Activated T-helper 1 cell treated with anti-CD3 and anti-CD28 coated beads, Interleukin-12 subunit alpha, Interleukin-12 subunit beta, Interleukin-2, Interleukin-4 antibody, amounts not matched to agents 30 ng/mL and 10 ng/mL and 1 ng/mL, durations not matched to agents 14 hours and 24 hours and 36 hours (primary cell): ENCODE measurements around the gene NDC1. TPM values are rescaled to one million over a fixed set of nuclear protein-coding genes. Genes with fewer than 3 reads are reported as not detected.
"Not testable (repeated sequence)": the region's sequence is repeated elsewhere in the genome, so short reads cannot be mapped to it uniquely, and the experiment has no call there.

Experiments used
- DNase-seq: peaks from one replicate; pipeline ENCODE4 v3.0.0; 2021; ENCODE audit warnings: low spot score
- H3K27ac Mint-ChIP-seq: one replicate; pipeline ENCODE4 v1.8.0; 2021; ENCODE audit warnings: mild to moderate bottlenecking, mixed read lengths
- H3K27me3 Mint-ChIP-seq: one replicate; pipeline ENCODE4 v1.8.0; 2022; ENCODE audit warnings: mild to moderate bottlenecking, moderate library complexity, mixed read lengths; ENCODE audit not compliant: insufficient read depth
- H3K36me3 Mint-ChIP-seq: one replicate; pipeline ENCODE4 v1.8.0; 2021; ENCODE audit warnings: low read depth, mixed read lengths
- H3K4me1 Mint-ChIP-seq: one replicate; pipeline ENCODE4 v1.8.0; 2021; ENCODE audit warnings: low read depth, mixed read lengths
- H3K4me3 Mint-ChIP-seq: one replicate; pipeline ENCODE4 v1.8.0; 2021; ENCODE audit warnings: mild to moderate bottlenecking, moderate library complexity, mixed read lengths
- H3K9me3 Mint-ChIP-seq: one replicate; pipeline ENCODE4 v1.8.0; 2021; ENCODE audit warnings: mixed read lengths
- intact Hi-C: fragments of 100-400 bp; cut with micrococcal nuclease; formaldehyde crosslinking; loops from one replicate; pipeline ENCODE4 v1.15.1; 2024
- total RNA-seq: library from RNA; stranded (reverse); gene quantifications from 2 replicates; pipeline ENCODE4 v1.2.3, GENCODE V29; 2022

The NDC1 gene, protein sequence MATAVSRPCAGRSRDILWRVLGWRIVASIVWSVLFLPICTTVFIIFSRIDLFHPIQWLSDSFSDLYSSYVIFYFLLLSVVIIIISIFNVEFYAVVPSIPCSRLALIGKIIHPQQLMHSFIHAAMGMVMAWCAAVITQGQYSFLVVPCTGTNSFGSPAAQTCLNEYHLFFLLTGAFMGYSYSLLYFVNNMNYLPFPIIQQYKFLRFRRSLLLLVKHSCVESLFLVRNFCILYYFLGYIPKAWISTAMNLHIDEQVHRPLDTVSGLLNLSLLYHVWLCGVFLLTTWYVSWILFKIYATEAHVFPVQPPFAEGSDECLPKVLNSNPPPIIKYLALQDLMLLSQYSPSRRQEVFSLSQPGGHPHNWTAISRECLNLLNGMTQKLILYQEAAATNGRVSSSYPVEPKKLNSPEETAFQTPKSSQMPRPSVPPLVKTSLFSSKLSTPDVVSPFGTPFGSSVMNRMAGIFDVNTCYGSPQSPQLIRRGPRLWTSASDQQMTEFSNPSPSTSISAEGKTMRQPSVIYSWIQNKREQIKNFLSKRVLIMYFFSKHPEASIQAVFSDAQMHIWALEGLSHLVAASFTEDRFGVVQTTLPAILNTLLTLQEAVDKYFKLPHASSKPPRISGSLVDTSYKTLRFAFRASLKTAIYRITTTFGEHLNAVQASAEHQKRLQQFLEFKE
- total RNA-seq, result 33.2 and 38.2 TPM in 2 replicates

DNA sequence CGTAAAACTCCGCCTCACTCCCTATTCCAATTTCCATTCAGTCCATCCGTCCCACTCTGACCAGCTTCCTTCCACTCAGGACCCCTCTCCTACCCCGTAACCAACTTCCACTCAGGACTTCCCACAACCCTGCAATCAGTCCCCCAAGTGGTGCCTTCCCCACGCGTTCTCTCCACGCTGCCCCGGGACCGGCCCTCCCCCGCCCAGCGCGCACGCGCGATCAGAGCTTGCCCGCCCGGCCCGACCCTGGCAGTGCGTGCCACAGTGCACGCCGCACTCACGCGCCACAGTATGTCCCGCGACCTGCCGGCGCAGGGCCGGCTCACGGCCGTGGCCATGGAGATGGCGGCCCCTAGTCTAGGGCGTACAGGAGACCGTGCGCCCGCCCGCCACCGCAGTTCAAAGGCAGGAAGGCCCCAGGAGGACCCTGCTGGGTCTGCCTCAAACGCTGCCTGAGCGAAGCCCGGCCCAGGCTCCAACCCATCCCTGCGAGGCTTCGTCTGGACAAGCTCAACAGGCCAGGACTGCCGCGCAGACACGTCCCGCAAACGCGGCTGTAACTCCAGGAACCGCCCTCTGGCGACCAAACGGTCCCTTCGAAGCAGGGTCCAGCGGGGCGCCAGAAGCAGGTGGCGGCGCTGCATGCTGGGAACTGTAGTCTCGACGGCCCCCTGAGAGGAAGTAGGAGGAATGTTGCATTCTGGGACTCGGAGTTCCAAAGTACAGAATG, at the start of gene NDC1:
Gene NDC1, minus strand, starts transcription at position 373 of the 730 bp plus-strand sequence. Its CDS starts 35 bp downstream, at position 338.
- Mint-ChIP-seq H3K27ac (peak within 1 kb of the TSS; percentile 98), H3K9me3 (peaks cover 14% of the 10 kb centered on the region), H3K4me1 (peaks cover 26% of the 10 kb centered on the region), H3K36me3 (peaks cover 6% of the 10 kb centered on the region), H3K4me3 (peak within 1 kb of the TSS; percentile 100), H3K27me3 (peaks cover 4% of the 10 kb centered on the region)
- intact Hi-C loops, result loop anchor here (1.0 to 10.0 kb wide), 16 partner anchors 52 to 1473 kb away; partner anchors contain the start of genes CC2D1B, CPT2, CZIB and GLIS1
- DNase-seq, result peak; percentile 86

DNA sequence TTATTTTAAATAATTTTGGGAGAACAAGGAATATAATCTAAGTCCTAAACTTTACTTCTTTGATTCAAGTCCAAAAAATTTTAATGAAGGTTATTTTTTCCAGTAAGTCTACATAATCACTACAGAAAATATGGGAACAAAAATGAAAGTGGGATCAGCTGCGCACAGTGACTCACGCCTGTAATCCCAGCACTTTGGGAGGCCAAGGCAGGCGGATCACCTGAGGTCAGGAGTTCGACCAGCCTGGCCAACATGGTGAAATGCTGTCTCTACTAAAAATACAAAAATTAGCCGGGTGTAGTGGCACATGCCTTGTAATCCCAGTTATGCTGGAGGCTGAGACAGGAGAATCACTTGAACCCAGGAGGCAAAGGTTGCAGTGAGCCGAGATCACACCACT, 45.5 kb upstream of the NDC1 start:
- intact Hi-C loops, H3K27ac Mint-ChIP-seq, H3K9me3 Mint-ChIP-seq, H3K4me3 Mint-ChIP-seq, DNase-seq, H3K27me3 Mint-ChIP-seq, H3K4me1 Mint-ChIP-seq: not testable (repeated sequence)
- peaks cover 36% of the 10 kb centered on the region for H3K36me3 Mint-ChIP-seq

DNA sequence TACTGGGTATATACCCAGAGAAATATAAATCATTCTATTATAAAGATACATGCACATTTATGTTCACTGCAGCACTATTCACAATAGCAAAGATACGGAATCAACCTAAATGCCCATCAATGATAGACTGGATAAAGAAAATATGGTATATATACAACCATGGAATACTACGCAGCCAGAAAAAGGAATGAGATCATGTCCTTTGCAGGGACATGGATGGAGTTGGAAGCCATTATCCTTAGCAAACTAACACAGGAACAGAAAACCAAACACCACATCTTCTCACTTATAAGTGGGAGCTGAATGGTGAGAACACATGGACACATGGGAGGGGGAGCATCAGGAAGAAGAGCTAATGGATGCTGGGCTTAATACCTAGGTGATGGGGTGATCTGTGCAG, 43.8 kb upstream of the NDC1 start:
- DNase-seq, H3K4me3 Mint-ChIP-seq, H3K9me3 Mint-ChIP-seq, H3K27ac Mint-ChIP-seq, intact Hi-C loops, H3K4me1 Mint-ChIP-seq, H3K27me3 Mint-ChIP-seq: not testable (repeated sequence)
- peaks cover 40% of the 10 kb centered on the region for H3K36me3 Mint-ChIP-seq

DNA sequence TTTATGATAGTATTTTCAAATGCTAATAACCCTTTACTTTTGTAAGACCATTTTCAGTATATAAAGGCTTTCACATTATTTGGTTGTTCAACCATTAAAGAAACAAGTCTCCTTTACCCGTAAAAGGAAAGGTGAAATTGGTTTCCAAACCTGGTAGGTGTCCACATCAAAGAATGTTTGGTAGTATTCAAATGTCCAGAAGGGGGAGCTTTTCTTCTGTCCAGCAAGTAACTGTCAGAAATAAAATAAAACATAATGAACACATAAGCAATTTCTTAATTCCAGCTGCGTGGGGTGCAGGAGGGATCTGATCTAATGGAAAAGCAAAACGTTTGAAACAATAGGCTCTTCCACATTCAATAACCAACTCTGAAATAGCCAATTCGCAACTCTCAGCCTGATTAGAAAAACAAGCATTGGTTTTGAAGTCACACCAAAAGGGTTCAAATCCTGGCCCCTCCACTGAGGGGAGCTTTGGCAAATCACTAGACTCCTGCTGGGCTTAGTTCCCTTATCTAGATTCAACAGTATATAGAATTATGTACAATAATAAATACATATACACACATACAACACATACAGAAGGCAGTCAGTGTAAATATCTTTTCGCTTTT, 40.5 kb upstream of the NDC1 start:
- no peak for DNase-seq
- intact Hi-C loops, result loop anchor here (1.0 kb wide), 2 partner anchors 71 to 81 kb away; no protein-coding TSS in a partner anchor
- Mint-ChIP-seq H3K4me1 (no peaks in the 10 kb centered on the region), H3K9me3 (peaks cover 8% of the 10 kb centered on the region), H3K27me3 (no peaks in the 10 kb centered on the region), H3K27ac (no peak overlapping the region), H3K36me3 (peaks cover 37% of the 10 kb centered on the region), H3K4me3 (no peak overlapping the region)

DNA sequence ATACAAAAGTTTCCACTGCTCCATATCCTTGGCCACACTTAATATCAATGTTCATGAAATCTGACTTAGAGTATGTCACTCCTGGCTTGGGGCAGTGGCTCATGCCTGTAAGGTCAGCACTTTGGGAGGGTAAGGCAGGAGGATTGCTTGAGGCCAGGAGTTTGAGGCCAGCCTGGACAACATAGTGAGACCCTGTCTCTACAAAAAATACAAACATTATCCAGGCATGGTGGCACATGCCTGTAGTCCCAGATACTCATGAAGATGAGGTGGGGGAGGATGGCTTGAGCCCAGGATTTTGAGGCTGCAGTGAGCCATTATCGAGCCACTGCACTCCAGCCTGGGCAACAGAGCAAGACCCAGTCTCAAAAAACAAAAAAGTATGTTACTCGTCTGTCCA, 37.1 kb upstream of the NDC1 start:
- H3K36me3 Mint-ChIP-seq, result peaks cover 27% of the 10 kb centered on the region
- not testable (repeated sequence) for H3K4me1 Mint-ChIP-seq

DNA sequence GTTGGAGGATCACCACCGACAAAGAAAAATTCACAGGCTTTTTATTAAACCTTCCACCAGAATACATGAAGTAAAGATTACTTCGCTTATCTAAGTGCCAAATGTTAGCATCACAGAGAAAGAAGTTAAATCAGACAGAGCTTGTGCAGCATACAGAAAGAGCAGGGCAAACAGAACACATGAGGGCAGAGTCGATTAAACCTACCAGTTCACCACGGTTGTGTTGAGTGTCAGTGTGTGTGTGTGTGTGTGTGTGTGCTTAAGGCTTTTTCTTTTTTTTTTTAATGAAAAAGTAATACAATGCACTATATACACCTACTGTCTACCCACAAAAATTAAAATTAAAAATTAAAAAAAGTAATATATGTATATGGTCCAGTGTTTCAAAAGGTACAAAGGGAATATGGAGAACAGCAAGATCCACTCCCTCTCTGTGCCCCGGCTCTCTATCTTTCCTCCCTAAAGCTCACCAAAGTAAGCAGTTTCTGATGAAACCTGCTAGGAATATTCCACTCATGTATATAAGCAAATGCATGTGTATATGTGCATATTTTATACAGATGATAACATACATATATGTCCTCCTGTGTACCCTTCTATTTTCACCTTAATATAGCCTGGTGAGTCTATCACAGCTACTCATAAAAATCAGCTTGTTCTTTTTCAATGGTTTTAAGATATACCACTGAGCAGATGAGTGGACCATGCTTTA, 33.8 kb upstream of the NDC1 start:
- intact Hi-C loops, result no loop called here
- Mint-ChIP-seq H3K27ac (no peak overlapping the region), H3K4me1 (no peaks in the 10 kb centered on the region), H3K27me3 (no peaks in the 10 kb centered on the region), H3K9me3 (no peaks in the 10 kb centered on the region), H3K4me3 (no peak overlapping the region), H3K36me3 (peaks cover 14% of the 10 kb centered on the region)
- no peak for DNase-seq

More for the DNA sequence above, 37.1 kb upstream of the NDC1 start:
- H3K27ac Mint-ChIP-seq, H3K27me3 Mint-ChIP-seq, DNase-seq, H3K9me3 Mint-ChIP-seq, intact Hi-C loops, H3K4me3 Mint-ChIP-seq: not testable (repeated sequence)

DNA sequence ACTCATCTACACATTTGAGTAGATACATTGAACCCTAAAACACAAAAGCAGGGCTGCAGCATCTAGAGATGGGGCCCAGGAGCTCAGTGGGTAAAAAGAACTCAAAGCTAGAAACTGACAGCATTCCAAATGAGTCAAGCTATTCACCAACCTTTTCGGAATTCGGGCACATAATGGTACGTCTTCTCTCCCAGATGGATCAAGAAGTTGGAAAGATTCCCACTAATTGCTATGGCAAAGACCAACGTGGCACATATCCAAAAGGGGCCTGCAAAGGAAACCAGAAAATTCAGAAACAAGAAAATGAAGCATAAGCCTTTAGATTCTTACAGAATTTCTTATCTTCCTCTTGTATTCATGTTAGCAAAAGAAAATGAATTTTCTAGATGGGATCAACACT, 33.1 kb upstream of the NDC1 start:
- intact Hi-C loops, result no loop called here

DNA sequence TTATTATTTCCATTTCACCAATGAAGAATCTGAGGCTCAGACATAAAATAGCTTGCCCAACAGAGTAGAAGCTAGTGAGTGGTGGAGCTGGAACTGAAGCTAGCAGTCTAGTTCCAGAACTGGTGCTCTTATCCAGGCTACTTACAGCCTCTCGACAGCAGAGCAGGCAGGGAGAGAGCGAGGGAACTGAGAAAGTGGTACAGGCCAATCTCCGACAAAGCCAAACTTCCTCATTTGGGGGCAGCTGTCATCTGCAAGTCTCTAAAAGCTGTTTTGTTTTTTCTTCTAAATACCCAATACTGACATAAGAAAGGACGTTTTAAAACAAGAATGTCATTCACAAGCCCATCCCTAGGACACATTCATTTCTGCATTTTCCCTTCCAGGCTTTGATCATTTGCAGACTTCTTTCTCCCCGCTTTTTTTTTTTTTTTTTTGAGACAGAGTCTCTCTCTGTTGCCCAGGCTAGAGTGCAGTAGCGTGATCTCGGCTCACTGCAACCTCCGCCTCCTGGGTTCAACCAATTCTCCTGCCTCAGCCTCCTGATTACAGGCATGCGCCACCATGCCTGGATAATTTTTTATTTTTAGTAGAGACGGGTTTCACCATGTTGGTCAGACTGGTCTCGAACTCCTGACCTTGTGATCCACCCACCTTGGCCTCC, 31.5 kb upstream of the NDC1 start:
- Mint-ChIP-seq H3K9me3 (no peaks in the 10 kb centered on the region), H3K27ac (no peak overlapping the region)
- intact Hi-C loops, result no loop called here

More for the DNA sequence above, 33.1 kb upstream of the NDC1 start:
- Mint-ChIP-seq H3K27ac (no peak overlapping the region), H3K4me1 (no peaks in the 10 kb centered on the region), H3K4me3 (no peak overlapping the region), H3K36me3 (peaks cover 17% of the 10 kb centered on the region), H3K9me3 (no peaks in the 10 kb centered on the region), H3K27me3 (no peaks in the 10 kb centered on the region)
- DNase-seq, result no peak

DNA sequence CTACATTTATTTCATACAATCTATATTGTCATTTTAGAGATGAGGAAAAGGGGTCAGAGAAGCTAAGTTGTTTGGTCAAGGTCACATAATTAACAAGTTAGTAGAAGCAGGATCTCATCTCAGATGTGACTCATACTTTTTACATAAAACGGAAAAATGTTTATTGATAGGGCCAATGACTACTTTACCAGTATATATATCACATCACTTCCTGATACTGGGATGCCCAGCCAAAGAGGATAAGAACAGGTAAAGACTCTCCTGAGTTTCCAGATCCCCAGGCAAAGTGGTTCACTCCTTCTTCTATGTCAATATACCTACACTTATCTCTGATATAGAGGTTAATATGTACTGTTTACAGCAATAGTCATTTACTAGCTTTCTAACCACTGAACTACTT, 30.5 kb upstream of the NDC1 start:
- no peaks in the 10 kb centered on the region for H3K4me1 Mint-ChIP-seq
- H3K27me3 Mint-ChIP-seq, result no peaks in the 10 kb centered on the region
- no peak for DNase-seq
- no peak overlapping the region for H3K4me3 Mint-ChIP-seq
- intact Hi-C loops, result no loop called here
- no peak overlapping the region for H3K27ac Mint-ChIP-seq
- peaks cover 16% of the 10 kb centered on the region for H3K36me3 Mint-ChIP-seq
- H3K9me3 Mint-ChIP-seq, result no peaks in the 10 kb centered on the region

More for the DNA sequence above, 31.5 kb upstream of the NDC1 start:
- H3K27me3 Mint-ChIP-seq, result no peaks in the 10 kb centered on the region
- peaks cover 16% of the 10 kb centered on the region for H3K36me3 Mint-ChIP-seq
- no peak overlapping the region for H3K4me3 Mint-ChIP-seq
- no peak for DNase-seq
- no peaks in the 10 kb centered on the region for H3K4me1 Mint-ChIP-seq

DNA sequence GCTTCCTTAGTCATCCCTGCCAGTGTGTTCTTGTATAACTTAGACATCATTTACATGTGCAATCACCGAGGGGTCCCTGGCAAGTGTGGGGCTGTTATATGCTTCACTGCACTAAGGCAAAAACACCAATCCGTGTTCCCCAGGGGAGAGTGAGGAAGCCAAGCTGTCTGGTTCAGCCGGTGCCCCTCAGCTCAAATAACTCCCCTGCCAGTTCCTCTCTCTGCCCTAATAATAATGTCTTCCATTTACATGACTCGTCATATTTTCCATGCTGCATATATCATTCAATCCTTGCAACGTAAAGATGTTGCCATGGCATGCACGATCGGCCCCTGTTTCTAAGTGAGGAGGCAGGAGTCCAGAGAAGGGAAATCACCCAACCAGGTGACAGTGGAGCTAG, 24.4 kb upstream of the NDC1 start:
- H3K36me3 Mint-ChIP-seq, result peaks cover 20% of the 10 kb centered on the region
- H3K27me3 Mint-ChIP-seq, result no peaks in the 10 kb centered on the region
- DNase-seq, result no peak
- H3K27ac Mint-ChIP-seq, result no peak overlapping the region
- no peaks in the 10 kb centered on the region for H3K4me1 Mint-ChIP-seq
- no peak overlapping the region for H3K4me3 Mint-ChIP-seq
- intact Hi-C loops, result no loop called here
- H3K9me3 Mint-ChIP-seq, result no peaks in the 10 kb centered on the region

DNA sequence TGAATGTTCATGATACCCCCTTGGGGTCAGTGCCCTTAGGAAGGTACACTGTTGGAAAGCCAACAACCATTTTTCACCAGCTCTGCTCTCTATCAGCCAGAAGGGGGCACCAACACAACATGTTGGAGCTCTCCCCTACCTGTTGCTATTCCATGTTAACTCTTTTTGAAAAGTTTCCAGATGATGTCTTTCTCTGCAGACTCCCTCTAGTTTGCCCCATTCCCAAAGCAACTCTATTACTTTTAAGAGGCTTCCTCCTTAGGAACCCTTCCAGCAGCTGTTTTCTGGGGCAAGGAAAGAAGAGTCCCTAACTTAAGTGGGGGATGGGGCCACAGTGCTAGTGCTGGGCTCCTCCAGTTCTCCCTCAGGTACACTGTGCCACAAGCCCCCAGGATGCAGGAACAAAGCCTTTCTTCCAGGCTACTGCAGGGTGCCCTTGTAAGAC, 22.9 kb upstream of the NDC1 start:
- DNase-seq, result peak; percentile 18
- intact Hi-C loops, result loop anchor here (1.0 kb wide), 4 partner anchors 88 to 628 kb away; no protein-coding TSS in a partner anchor
- no peaks in the 10 kb centered on the region for H3K27me3 Mint-ChIP-seq

More for the DNA sequence above, 22.9 kb upstream of the NDC1 start:
- H3K4me1 Mint-ChIP-seq, result no peaks in the 10 kb centered on the region
- H3K27ac Mint-ChIP-seq, result no peak overlapping the region
- no peaks in the 10 kb centered on the region for H3K9me3 Mint-ChIP-seq
- peaks cover 12% of the 10 kb centered on the region for H3K36me3 Mint-ChIP-seq
- H3K4me3 Mint-ChIP-seq, result no peak overlapping the region
